H1 (cell line): ENCODE measurements around the gene CD58. TPM values are rescaled to one million over a fixed set of nuclear protein-coding genes. Genes with fewer than 3 reads are reported as not detected.

Experiments used
- CTCF ChIA-PET: fragments of 300-600 bp; sonication (Branson Sonifier 250); formaldehyde crosslinking; loops from one replicate; lab custom pipeline; 2021; ENCODE audit not compliant: partially characterized antibody; lab: Charles Lee
- POLR2A ChIA-PET: fragments of 300-600 bp; sonication (Branson Sonifier 250); formaldehyde crosslinking; loops from one replicate; lab custom pipeline; 2021; ENCODE audit warnings: inconsistent platforms; ENCODE audit not compliant: partially characterized antibody; lab: Charles Lee
- DNase-seq, 2 experiments: peaks; one replicate each; pipeline versions ENCODE4 v3.0.0 to v3.0.0-alpha.2; 2010 to 2022; ENCODE audit warnings: low spot score in 2 of 2, low read depth in 1 of 2, mixed read lengths in 1 of 2
- FAIRE-seq: peaks from 2 replicates; lab custom pipeline; 2011; peaks lifted over from hg19 to GRCh38; lab: Jason Lieb, UNC
- H2AFZ ChIP-seq: 2 replicates; pipeline ENCODE4 v1.8.1; 2012; ENCODE audit warnings: low read length, inconsistent platforms
- H2AK5ac ChIP-seq: 2 replicates; pipeline ENCODE4 v1.6.1; 2013; ENCODE audit warnings: low read depth, low read length
- H2BK120ac ChIP-seq: replicated peaks from 2 replicates; pipeline ENCODE3; 2013; ENCODE audit warnings: low read depth, low read length, inconsistent platforms
- H2BK12ac ChIP-seq: 2 replicates; pipeline ENCODE4 v1.6.1; 2013; ENCODE audit warnings: low read depth, low read length
- H2BK15ac ChIP-seq: 2 replicates; pipeline ENCODE4 v1.6.1; 2013; ENCODE audit warnings: low read length
- H2BK20ac ChIP-seq: 2 replicates; pipeline ENCODE4 v1.6.1; 2013; ENCODE audit warnings: low read length
- H2BK5ac ChIP-seq: 2 replicates; pipeline ENCODE4 v1.6.1; 2013; ENCODE audit warnings: low read depth, low read length
- H3K14ac ChIP-seq: 2 replicates; pipeline ENCODE4 v1.6.1; 2013; ENCODE audit warnings: inconsistent platforms; ENCODE audit not compliant: insufficient read length
- H3K18ac ChIP-seq: 2 replicates; pipeline ENCODE4 v1.6.1; 2013; ENCODE audit warnings: low read length; ENCODE audit errors: extremely low read depth
- H3K23ac ChIP-seq: 2 replicates; pipeline ENCODE4 v1.6.1; 2013; ENCODE audit warnings: inconsistent platforms; ENCODE audit not compliant: insufficient read length
- H3K23me2 ChIP-seq: 2 replicates; pipeline ENCODE4 v1.6.1; 2013; ENCODE audit warnings: low read depth, low read length
- H3K27ac ChIP-seq: 2 replicates; pipeline ENCODE4 v1.6.1; 2011; ENCODE audit warnings: low read depth, low read length, inconsistent platforms
- H3K27me3 ChIP-seq, 4 experiments: replicated peaks in 1 of 4; 1 replicate in 1 of 4; 2 replicates in 3 of 4; pipeline versions ENCODE4 v1.6.1 to v1.8.1; 2011 to 2013; ENCODE audit warnings: low read length in 3 of 4, mild to moderate bottlenecking in 3 of 4, inconsistent platforms in 2 of 4, mixed read lengths in 2 of 4, moderate library complexity in 1 of 4; ENCODE audit not compliant: control insufficient read depth in 3 of 4, insufficient read depth in 3 of 4; ENCODE audit errors: extremely low read depth in 1 of 4
- H3K36me3 ChIP-seq, 4 experiments: 2 replicates each; pipeline versions ENCODE4 v1.6.1 to v1.8.1; 2011 to 2013; ENCODE audit warnings: mild to moderate bottlenecking in 4 of 4, low read length in 3 of 4, moderate library complexity in 2 of 4, control low read depth in 1 of 4, inconsistent platforms in 1 of 4; ENCODE audit not compliant: insufficient read depth in 4 of 4, control insufficient read depth in 2 of 4
- H3K4ac ChIP-seq: replicated peaks from 2 replicates; pipeline ENCODE3; 2013; ENCODE audit warnings: low read length, low read depth, mixed read lengths, inconsistent platforms; ENCODE audit not compliant: insufficient read length
- H3K4me1 ChIP-seq, 4 experiments: replicated peaks in 1 of 4; 1 replicate in 1 of 4; 2 replicates in 3 of 4; pipeline versions ENCODE4 v1.6.1 to v1.8.1; 2011 to 2013; ENCODE audit warnings: low read length in 3 of 4, inconsistent platforms in 2 of 4, mixed read lengths in 1 of 4; ENCODE audit not compliant: insufficient read depth in 4 of 4, control insufficient read depth in 3 of 4
- H3K4me2 ChIP-seq, 2 experiments: 2 replicates each; pipeline versions ENCODE4 v1.6.1 to v1.8.1; 2011 to 2013; ENCODE audit warnings: low read depth in 2 of 2, low read length in 2 of 2, control low read depth in 1 of 2, inconsistent platforms in 1 of 2, mild to moderate bottlenecking in 1 of 2; ENCODE audit not compliant: insufficient read depth in 1 of 2
- H3K4me3 ChIP-seq, 4 experiments: fragments of 200-600, 300-600 bp in 1 of 4; sonication (generic), shearing (Covaris generic), sonication (Bioruptor Twin) in 1 of 4; 2 replicates each; pipeline versions ENCODE4 v1.5.1 to v1.8.1; 2011 to 2016; ENCODE audit warnings: low read length in 4 of 4, low read depth in 3 of 4, control low read depth in 2 of 4, inconsistent platforms in 2 of 4, mild to moderate bottlenecking in 2 of 4, mixed read lengths in 1 of 4, moderate library complexity in 1 of 4; ENCODE audit not compliant: insufficient read depth in 2 of 4; ENCODE audit errors: extremely low read depth in 1 of 4
- H3K56ac ChIP-seq: replicated peaks from 2 replicates; pipeline ENCODE3; 2013; ENCODE audit warnings: low read depth, mild to moderate bottlenecking, mixed read lengths, low read length, inconsistent platforms; ENCODE audit not compliant: insufficient read length
- H3K79me1 ChIP-seq: 2 replicates; pipeline ENCODE4 v1.6.1; 2013; ENCODE audit warnings: low read depth, low read length, control low read depth
- H3K79me2 ChIP-seq, 2 experiments: 2 replicates each; pipeline versions ENCODE4 v1.6.1 to v1.8.1; 2012 to 2013; ENCODE audit warnings: low read length in 2 of 2, mild to moderate bottlenecking in 2 of 2, inconsistent platforms in 1 of 2; ENCODE audit not compliant: insufficient read depth in 2 of 2, control insufficient read depth in 1 of 2
- H3K9ac ChIP-seq, 4 experiments: replicated peaks in 1 of 4; 1 replicate in 1 of 4; 2 replicates in 3 of 4; pipeline versions ENCODE4 v1.6.1 to v1.8.1; 2011 to 2013; ENCODE audit warnings: low read depth in 3 of 4, low read length in 3 of 4, control low read depth in 2 of 4, mild to moderate bottlenecking in 2 of 4, moderate library complexity in 2 of 4, inconsistent platforms in 1 of 4; ENCODE audit errors: extremely low read depth in 1 of 4
- H3K9me3 ChIP-seq, 2 experiments: 2 replicates each; pipeline versions ENCODE4 v1.6.1 to v1.8.1; 2012 to 2013; ENCODE audit warnings: mild to moderate bottlenecking in 2 of 2, moderate library complexity in 2 of 2, control low read depth in 1 of 2, inconsistent platforms in 1 of 2, low read depth in 1 of 2, low read length in 1 of 2, mixed read lengths in 1 of 2; ENCODE audit not compliant: insufficient read depth in 2 of 2
- H4K20me1 ChIP-seq, 2 experiments: replicated peaks in 1 of 2; 2 replicates each; pipeline versions ENCODE3 to v1.8.1; 2011 to 2013; ENCODE audit warnings: inconsistent platforms in 2 of 2, low read length in 2 of 2, mild to moderate bottlenecking in 1 of 2; ENCODE audit not compliant: insufficient read depth in 2 of 2, control insufficient read depth in 1 of 2
- H4K5ac ChIP-seq: 2 replicates; pipeline ENCODE4 v1.6.1; 2013; ENCODE audit warnings: low read length, low read depth, mixed read lengths, inconsistent platforms; ENCODE audit not compliant: insufficient read length
- H4K8ac ChIP-seq: 2 replicates; pipeline ENCODE4 v1.8.0; 2013; ENCODE audit warnings: mild to moderate bottlenecking, moderate library complexity, low read length, inconsistent platforms; ENCODE audit not compliant: insufficient read depth; ENCODE audit errors: extremely low read depth
- H4K91ac ChIP-seq: replicated peaks from 2 replicates; pipeline ENCODE3; 2013; ENCODE audit warnings: low read length, mixed read lengths, inconsistent platforms; ENCODE audit not compliant: insufficient read length
- HDAC6 ChIP-seq: IDR thresholded peaks from one replicate; pipeline ENCODE4 v1.7.1; 2012; ENCODE audit warnings: low read depth, mild to moderate bottlenecking, inconsistent platforms, low read length, moderate library complexity
- WGBS, 2 experiments: shearing (Covaris generic) in 1 of 2; methylation state at CpG; one replicate each; pipeline versions ENCODE4 v1.1.6 to v1.1.7; 2013 to 2015; ENCODE audit warnings: low lambda C conversion rate in 2 of 2, mixed read lengths in 2 of 2, inconsistent platforms in 1 of 2, low coverage in 1 of 2, missing lambda C conversion rate in 1 of 2; ENCODE audit not compliant: insufficient replicate concordance in 2 of 2, insufficient coverage in 1 of 2, insufficient read length in 1 of 2; ENCODE audit errors: extremely low coverage in 1 of 2, missing lambda C conversion rate in 1 of 2; 5-methylcytosine and 5-hydroxymethylcytosine counted together
- polyA plus RNA-seq, 7 experiments: library from polyadenylated mRNA; depleted of rRNA in 3 of 7; stranded (reverse) in 5 of 7; unstranded in 2 of 7; fragments of >200 nt in 5 of 7; fragments of 200-250 nt in 2 of 7; gene quantifications; 1 replicate in 5 of 7; 2 replicates in 1 of 7; 4 replicates in 1 of 7; pipeline versions ENCODE4 v1.2.1 to v1.2.3, GENCODE V29; 2011 to 2013; ENCODE audit warnings: missing spikeins in 2 of 7, mixed read lengths in 2 of 7
- total RNA-seq: library from RNA; stranded (reverse); fragmentation: NEBNext Ultra II Directional; extraction: Animal tissue kit (Norgen Biotek cat#: 25700); gene quantifications from 2 replicates; pipeline ENCODE4 v1.2.1, GENCODE V29; 2021
- TF ChIP-seq, protein P1 (sequence below): IDR thresholded peaks from 2 replicates; pipeline ENCODE4 v1.6.1; 2012; ENCODE audit warnings: low read length, inconsistent platforms

The CD58 gene
- total and polyA plus RNA-seq, 2 of the 8 experiments (the other 6 are each of a cell fraction or from before 2014, with no cell fraction given) = 5.3 to 5.5 TPM

DNA sequence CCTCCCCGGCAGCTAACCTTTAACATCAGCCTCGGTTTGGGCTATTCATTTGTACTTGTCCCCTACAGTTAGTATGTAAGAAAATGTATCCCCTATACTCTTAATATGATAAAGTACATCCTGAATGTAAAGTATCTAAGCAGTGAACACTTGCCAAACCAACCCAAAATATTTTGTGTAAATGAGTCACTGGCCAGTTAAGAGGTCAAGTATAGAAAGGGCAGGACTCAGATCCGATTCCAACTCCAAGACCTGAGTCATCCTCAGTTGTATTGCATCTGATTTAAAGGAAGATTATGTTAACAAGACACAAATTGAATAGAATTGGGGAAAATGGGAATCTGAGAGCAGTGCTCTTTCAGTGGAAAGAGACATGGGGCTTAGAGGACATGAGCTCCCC is 84.4 kb downstream of the CD58 start:
- Histone ChIP-seq H2AK5ac (no peak overlapping the region), H3K79me1 (no peaks in the 10 kb centered on the region), H2BK15ac (no peak overlapping the region), H3K4me1 (no peaks in the 10 kb centered on the region; a peak in 1 of 7 replicates), H3K9ac (no peak overlapping the region), H3K4ac (no peak overlapping the region), H4K20me1 (no peaks in the 10 kb centered on the region), H2BK120ac (no peak overlapping the region), H2AFZ (no peak overlapping the region), H4K91ac (no peak overlapping the region), H3K9me3 (no peaks in the 10 kb centered on the region), H4K8ac (no peak overlapping the region), H3K56ac (no peak overlapping the region), H3K14ac (no peak overlapping the region), H3K36me3 (no peaks in the 10 kb centered on the region), H2BK5ac (no peak overlapping the region), H4K5ac (no peak overlapping the region), H2BK20ac (no peak overlapping the region), H2BK12ac (no peak overlapping the region), H3K23ac (no peak overlapping the region), H3K23me2 (no peaks in the 10 kb centered on the region), H3K18ac (no peak overlapping the region), H3K27me3 (no peaks in the 10 kb centered on the region; a peak in 1 of 7 replicates), H3K4me2 (no peak overlapping the region), H3K27ac (no peak overlapping the region), H3K79me2 (no peaks in the 10 kb centered on the region), H3K4me3 (no peak overlapping the region)
- DNase-seq = no peak
- POLR2A ChIA-PET = interaction anchor here (1.8 to 2.0 kb wide), 2 partner anchors 69 to 320 kb away, joined by 3 to 8 read pairs; no protein-coding TSS in a partner anchor
- CTCF ChIA-PET = interaction anchor here (0.9 to 10.7 kb wide), 32 partner anchors 7 to 366 kb away, joined by 3 to 116 read pairs (median 12); no protein-coding TSS in a partner anchor
- TF ChIP-seq HDAC6 = no peak
- TF ChIP-seq, protein P1, sequence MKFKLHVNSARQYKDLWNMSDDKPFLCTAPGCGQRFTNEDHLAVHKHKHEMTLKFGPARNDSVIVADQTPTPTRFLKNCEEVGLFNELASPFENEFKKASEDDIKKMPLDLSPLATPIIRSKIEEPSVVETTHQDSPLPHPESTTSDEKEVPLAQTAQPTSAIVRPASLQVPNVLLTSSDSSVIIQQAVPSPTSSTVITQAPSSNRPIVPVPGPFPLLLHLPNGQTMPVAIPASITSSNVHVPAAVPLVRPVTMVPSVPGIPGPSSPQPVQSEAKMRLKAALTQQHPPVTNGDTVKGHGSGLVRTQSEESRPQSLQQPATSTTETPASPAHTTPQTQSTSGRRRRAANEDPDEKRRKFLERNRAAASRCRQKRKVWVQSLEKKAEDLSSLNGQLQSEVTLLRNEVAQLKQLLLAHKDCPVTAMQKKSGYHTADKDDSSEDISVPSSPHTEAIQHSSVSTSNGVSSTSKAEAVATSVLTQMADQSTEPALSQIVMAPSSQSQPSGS = no peak
- WGBS, 2 experiments = 92% methylated on average over 3 of the region's 3 CpGs; no CpG with 5 or more reads in 1 of the 2 experiments
- no peak for FAIRE-seq
